ENCODE measurements around the gene B4GALT2. TPM values are rescaled to one million over a fixed set of nuclear protein-coding genes. Genes with fewer than 3 reads are reported as not detected.

Gene B4GALT2
- total and polyA plus RNA-seq, 9 of the 15 experiments (the other 6 are each of a cell fraction or from before 2014, with no cell fraction given): 1.3 to 86.8 (median 43.8) TPM

GRCh38 chr1:43934101-43934985, 44.7 kb upstream of the B4GALT2 start (continued):
- TF ChIP-seq SMARCE1 (IDR thresholded peaks at IDR 0.05) (no peak), HDAC8 (tag; IDR thresholded peaks at IDR 0.05) (no peak), ZNF384 (IDR thresholded peaks at IDR 0.05; ENCODE audit: low read depth, low read length) (no peak), IRF1 (CRISPR knock-in tag; IDR thresholded peaks at IDR 0.05; ENCODE audit: borderline replicate concordance) (no peak), SP2 (IDR thresholded peaks at IDR 0.05; ENCODE audit: extremely low read depth, low read depth, low read length, poor library complexity, severe bottlenecking) (no peak), HNRNPH1 (optimal IDR thresholded peaks at IDR 0.05; ENCODE audit: low read depth, low read length) (no peak), MTA3 (IDR thresholded peaks at IDR 0.05; ENCODE audit: borderline replicate concordance) (0 out of 2 replicates have a peak, but pooled peaks have one; percentile 33), UBTF (IDR thresholded peaks at IDR 0.05; ENCODE audit: borderline replicate concordance in 1 of 2, low read depth in 2 of 2, low read length in 2 of 2) (0 out of 4 replicates have a peak, but pooled peaks of 1 of the 2 experiments have one; percentile 31), MYC (IDR thresholded peaks at IDR 0.05; ENCODE audit: low read depth, low read length) (no peak; the same call in 1 of the 2 replicates), MYC (CRISPR knock-in tag; IDR thresholded peaks at IDR 0.05; ENCODE audit: borderline replicate concordance, low read depth) (peak; percentile 19; the same call in 1 of the 2 replicates), ZNF717 (CRISPR knock-in tag; IDR thresholded peaks at IDR 0.05) (no peak), GTF2E2 (tag; IDR thresholded peaks at IDR 0.05) (no peak), KDM1A (IDR thresholded peaks at IDR 0.05) (no peak), MAZ (CRISPR knock-in tag; conservative IDR thresholded peaks at IDR 0.05 in 1 of 2, IDR thresholded peaks at IDR 0.05 in 1 of 2) (peak; percentile 51 to 58; a peak in 2 of 4 replicates), CREB3L1 (IDR thresholded peaks at IDR 0.05; ENCODE audit: borderline replicate concordance, low read depth) (no peak), ZNF146 (CRISPR knock-in tag; IDR thresholded peaks at IDR 0.05; ENCODE audit: unreplicated experiment) (no peak), LEF1 (IDR thresholded peaks at IDR 0.05) (no peak), CBFA2T2 (conservative IDR thresholded peaks at IDR 0.05) (no peak), TRIM24 (IDR thresholded peaks at IDR 0.05) (0 out of 4 replicates have a peak, but pooled peaks of 1 of the 2 experiments have one; percentile 11)
- TF ChIP-seq, protein P1, sequence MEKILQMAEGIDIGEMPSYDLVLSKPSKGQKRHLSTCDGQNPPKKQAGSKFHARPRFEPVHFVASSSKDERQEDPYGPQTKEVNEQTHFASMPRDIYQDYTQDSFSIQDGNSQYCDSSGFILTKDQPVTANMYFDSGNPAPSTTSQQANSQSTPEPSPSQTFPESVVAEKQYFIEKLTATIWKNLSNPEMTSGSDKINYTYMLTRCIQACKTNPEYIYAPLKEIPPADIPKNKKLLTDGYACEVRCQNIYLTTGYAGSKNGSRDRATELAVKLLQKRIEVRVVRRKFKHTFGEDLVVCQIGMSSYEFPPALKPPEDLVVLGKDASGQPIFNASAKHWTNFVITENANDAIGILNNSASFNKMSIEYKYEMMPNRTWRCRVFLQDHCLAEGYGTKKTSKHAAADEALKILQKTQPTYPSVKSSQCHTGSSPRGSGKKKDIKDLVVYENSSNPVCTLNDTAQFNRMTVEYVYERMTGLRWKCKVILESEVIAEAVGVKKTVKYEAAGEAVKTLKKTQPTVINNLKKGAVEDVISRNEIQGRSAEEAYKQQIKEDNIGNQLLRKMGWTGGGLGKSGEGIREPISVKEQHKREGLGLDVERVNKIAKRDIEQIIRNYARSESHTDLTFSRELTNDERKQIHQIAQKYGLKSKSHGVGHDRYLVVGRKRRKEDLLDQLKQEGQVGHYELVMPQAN (IDR thresholded peaks at IDR 0.05; ENCODE audit: borderline replicate concordance): no peak
- TF ChIP-seq, protein P2, sequence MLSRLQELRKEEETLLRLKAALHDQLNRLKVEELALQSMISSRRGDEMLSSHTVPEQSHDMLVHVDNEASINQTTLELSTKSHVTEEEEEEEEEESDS (CRISPR knock-in tag; IDR thresholded peaks at IDR 0.05): no peak

Measured in K562 (cell line).